Trophoblast cell (in vitro differentiated cells and primary cell): ENCODE data around the gene TECPR1.

Source experiments
- DNase-seq, 2 donors: peaks; one replicate each; pipeline ENCODE4 v3.0.0-alpha.2; 2016
- H2AFZ ChIP-seq: 2 replicates; pipeline ENCODE4 v1.6.1; 2013; ENCODE audit warnings: low read length, moderate library complexity, mild to moderate bottlenecking; ENCODE audit not compliant: insufficient read depth, poor library complexity
- H2AK5ac ChIP-seq: 2 replicates; pipeline ENCODE4 v1.6.1; 2013; ENCODE audit warnings: mild to moderate bottlenecking, low read length
- H2BK120ac ChIP-seq: 2 replicates; pipeline ENCODE4 v1.6.1; 2013; ENCODE audit warnings: low read length, mild to moderate bottlenecking, moderate library complexity; ENCODE audit not compliant: insufficient read depth, poor library complexity
- H2BK12ac ChIP-seq: 2 replicates; pipeline ENCODE4 v1.6.1; 2013; ENCODE audit warnings: mild to moderate bottlenecking, low read length, moderate library complexity
- H2BK5ac ChIP-seq: 2 replicates; pipeline ENCODE4 v1.6.1; 2013; ENCODE audit warnings: low read length, low read depth, moderate library complexity, mild to moderate bottlenecking; ENCODE audit not compliant: poor library complexity
- H3K14ac ChIP-seq: 2 replicates; pipeline ENCODE4 v1.6.1; 2013; ENCODE audit warnings: mild to moderate bottlenecking, low read length
- H3K18ac ChIP-seq: 2 replicates; pipeline ENCODE4 v1.6.1; 2013; ENCODE audit warnings: mild to moderate bottlenecking, low read length
- H3K23ac ChIP-seq: 2 replicates; pipeline ENCODE4 v1.6.1; 2013; ENCODE audit warnings: low read length
- H3K27ac ChIP-seq: 2 replicates; pipeline ENCODE4 v1.5.1; 2013; ENCODE audit warnings: low read depth, mild to moderate bottlenecking, inconsistent platforms, low read length, moderate library complexity
- H3K27me3 ChIP-seq: 2 replicates; pipeline ENCODE4 v1.6.1; 2013; ENCODE audit warnings: inconsistent platforms, mild to moderate bottlenecking, low read length, moderate library complexity; ENCODE audit not compliant: insufficient read depth
- H3K36me3 ChIP-seq, 2 experiments: 1 replicate in 1 of 2; 2 replicates in 1 of 2; pipeline ENCODE4 v1.6.1; 2013; ENCODE audit warnings: low read length in 2 of 2, mild to moderate bottlenecking in 2 of 2, moderate library complexity in 1 of 2; ENCODE audit not compliant: insufficient read depth in 2 of 2, control insufficient read depth in 1 of 2
- H3K4ac ChIP-seq: 2 replicates; pipeline ENCODE4 v1.6.1; 2013; ENCODE audit warnings: low read depth, mild to moderate bottlenecking, low read length, moderate library complexity
- H3K4me1 ChIP-seq, 2 experiments: 1 replicate in 1 of 2; 2 replicates in 1 of 2; pipeline ENCODE4 v1.6.1; 2013; ENCODE audit warnings: low read length in 2 of 2, mild to moderate bottlenecking in 2 of 2, moderate library complexity in 1 of 2; ENCODE audit not compliant: insufficient read depth in 2 of 2, control insufficient read depth in 1 of 2
- H3K4me2 ChIP-seq: 2 replicates; pipeline ENCODE4 v1.6.1; 2013; ENCODE audit warnings: inconsistent platforms, mild to moderate bottlenecking, low read length, moderate library complexity
- H3K4me3 ChIP-seq: 2 replicates; pipeline ENCODE4 v1.5.1; 2013; ENCODE audit warnings: mild to moderate bottlenecking, low read depth, low read length, inconsistent platforms
- H3K79me1 ChIP-seq: one replicate; pipeline ENCODE4 v1.6.1; 2013; ENCODE audit warnings: low read length
- H3K79me2 ChIP-seq: 2 replicates; pipeline ENCODE4 v1.6.1; 2013; ENCODE audit warnings: low read length, mild to moderate bottlenecking; ENCODE audit not compliant: control insufficient read depth, insufficient read depth, poor library complexity
- H3K9ac ChIP-seq: 2 replicates; pipeline ENCODE4 v1.6.1; 2013; ENCODE audit warnings: mild to moderate bottlenecking, low read length
- H3K9me3 ChIP-seq: 2 replicates; pipeline ENCODE4 v1.6.1; 2013; ENCODE audit warnings: low read depth, mild to moderate bottlenecking, control low read depth, inconsistent platforms, low read length; ENCODE audit not compliant: insufficient read depth
- H4K12ac ChIP-seq: 2 replicates; pipeline ENCODE4 v1.6.1; 2013; ENCODE audit warnings: low read depth, mild to moderate bottlenecking, low read length, moderate library complexity
- H4K8ac ChIP-seq: 2 replicates; pipeline ENCODE4 v1.6.1; 2013; ENCODE audit warnings: low read depth, mild to moderate bottlenecking, low read length, moderate library complexity
- H4K91ac ChIP-seq: one replicate; pipeline ENCODE4 v1.6.1; 2013; ENCODE audit warnings: low read depth, mild to moderate bottlenecking, low read length, moderate library complexity
- WGBS: extraction: QIAGEN DNeasy Blood & Tissue Kit; methylation state at CpG from one replicate; pipeline ENCODE4 v1.1.7; 2013; ENCODE audit warnings: missing lambda C conversion rate; ENCODE audit not compliant: insufficient read length, insufficient coverage; ENCODE audit errors: extremely low coverage; 5-methylcytosine and 5-hydroxymethylcytosine counted together

Gene TECPR1

GRCh38 chr7:98217623-98218582 lies 34.1 kb downstream of the TECPR1 start:
- H3K18ac ChIP-seq: no peak overlapping the region
- no peak overlapping the region for H3K4me3 ChIP-seq
- H2BK120ac ChIP-seq: no peak overlapping the region
- no peak overlapping the region for H3K4me2 ChIP-seq
- no peak overlapping the region for H4K8ac ChIP-seq
- no peak overlapping the region for H2AFZ ChIP-seq
- H3K9me3 ChIP-seq: no peaks in the 10 kb centered on the region
- H4K91ac ChIP-seq: no peak overlapping the region
- H3K4me1 ChIP-seq: no peaks in the 10 kb centered on the region
- H2BK5ac ChIP-seq: no peak overlapping the region
- H3K4ac ChIP-seq: no peak overlapping the region
- H3K79me2 ChIP-seq: no peaks in the 10 kb centered on the region
- no peak overlapping the region for H3K23ac ChIP-seq
- H3K9ac ChIP-seq: no peak overlapping the region
- WGBS: no CpG with 5 or more reads among the region's 41 CpGs
- no peak overlapping the region for H3K27ac ChIP-seq
- no peak for DNase-seq
- H3K27me3 ChIP-seq: no peaks in the 10 kb centered on the region
- no peak overlapping the region for H2BK12ac ChIP-seq
- peaks cover 7 to 10% of the 10 kb centered on the region in 2 experiments for H3K36me3 ChIP-seq
- H4K12ac ChIP-seq: peak overlapping the region; percentile 5
- H3K79me1 ChIP-seq: no peaks in the 10 kb centered on the region
- H3K14ac ChIP-seq: no peak overlapping the region
- no peak overlapping the region for H2AK5ac ChIP-seq

- peaks cover 2% of the 10 kb centered on the region for H3K9me3 ChIP-seq
- no peak overlapping the region for H2BK120ac ChIP-seq
- no peak overlapping the region for H3K4me3 ChIP-seq
- no CpG with 5 or more reads among the region's 24 CpGs for WGBS
- H2BK5ac ChIP-seq: no peak overlapping the region
- no peaks in the 10 kb centered on the region for H3K79me1 ChIP-seq
- H2BK12ac ChIP-seq: no peak overlapping the region
- H3K4me2 ChIP-seq: no peak overlapping the region
- H3K14ac ChIP-seq: no peak overlapping the region
- no peak overlapping the region for H4K8ac ChIP-seq
- H4K12ac ChIP-seq: peak overlapping the region; percentile 56
- H3K79me2 ChIP-seq: no peaks in the 10 kb centered on the region
- H3K23ac ChIP-seq: no peak overlapping the region
- H3K27ac ChIP-seq: no peak overlapping the region
- peaks cover 5 to 6% of the 10 kb centered on the region in 2 experiments for H3K36me3 ChIP-seq
- H3K18ac ChIP-seq: no peak overlapping the region
- no peak overlapping the region for H4K91ac ChIP-seq
- H3K4ac ChIP-seq: no peak overlapping the region
- H3K9ac ChIP-seq: no peak overlapping the region
- no peak overlapping the region for H2AK5ac ChIP-seq
- DNase-seq: no peak
- H2AFZ ChIP-seq: no peak overlapping the region
- peaks cover 0 to under 1% of the 10 kb centered on the region in 2 experiments for H3K4me1 ChIP-seq
- no peaks in the 10 kb centered on the region for H3K27me3 ChIP-seq
Measured at GRCh38 chr7:98216941-98217622, 35.0 kb downstream of the TECPR1 start.

DNA sequence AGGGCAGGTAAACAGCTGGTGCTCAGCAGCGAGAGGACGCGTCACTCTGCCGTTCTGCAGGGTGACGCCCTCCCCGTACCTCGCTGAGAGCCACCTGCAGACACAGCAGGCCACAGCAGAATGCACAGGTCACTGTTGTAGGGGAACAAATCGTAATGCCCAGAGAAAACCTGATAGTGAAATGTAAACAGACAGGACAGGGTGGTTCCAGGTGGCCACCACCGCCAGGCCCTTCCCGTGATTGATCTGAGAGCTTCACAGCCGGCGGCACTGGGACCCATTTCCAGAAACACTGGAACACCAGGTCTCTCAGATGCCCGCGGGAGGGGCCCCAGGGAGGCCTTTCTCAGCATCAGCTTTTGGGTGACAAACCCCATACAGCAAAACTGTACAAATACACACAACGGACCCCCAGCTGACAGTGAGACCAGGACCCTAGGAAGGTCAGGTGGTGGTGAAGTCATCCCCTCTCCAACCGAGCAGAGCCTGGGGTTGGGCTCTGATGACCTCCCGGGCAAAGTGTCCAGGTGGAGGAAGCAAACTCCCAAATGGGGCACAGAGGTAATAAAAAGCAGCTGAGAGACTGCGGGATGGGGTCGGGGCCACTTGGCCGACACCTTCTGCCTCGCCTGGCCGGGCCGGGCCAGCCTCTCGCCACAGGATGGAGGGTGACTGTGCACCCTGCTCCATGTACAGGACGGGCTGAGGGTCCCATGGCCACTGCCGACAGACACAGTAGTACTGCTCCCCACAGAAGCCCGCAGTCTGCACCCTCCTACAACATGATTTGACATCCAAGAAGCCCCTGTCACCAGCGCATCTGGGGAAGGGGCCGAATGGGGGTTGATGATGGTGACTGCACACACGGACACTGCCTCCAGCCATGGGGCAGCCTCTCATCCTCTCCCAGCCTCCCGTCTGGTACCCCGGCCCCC lies 36.2 kb downstream of the TECPR1 start:
- H3K9me3 ChIP-seq: peaks cover 2% of the 10 kb centered on the region
- H3K79me2 ChIP-seq: no peaks in the 10 kb centered on the region
- no peak overlapping the region for H3K14ac ChIP-seq
- H3K18ac ChIP-seq: no peak overlapping the region
- H2BK5ac ChIP-seq: no peak overlapping the region
- no peak overlapping the region for H2AK5ac ChIP-seq
- H4K8ac ChIP-seq: no peak overlapping the region
- no peak overlapping the region for H3K27ac ChIP-seq
- no CpG with 5 or more reads among the region's 32 CpGs for WGBS
- no peak overlapping the region for H3K4me2 ChIP-seq
- no peak overlapping the region for H4K12ac ChIP-seq
- no peak overlapping the region for H3K23ac ChIP-seq
- DNase-seq: peak in 1 of 2 donors; percentile 44
- no peaks in the 10 kb centered on the region for H3K27me3 ChIP-seq
- no peak overlapping the region for H4K91ac ChIP-seq
- no peak overlapping the region for H3K4me3 ChIP-seq
- no peak overlapping the region for H2AFZ ChIP-seq
- H3K36me3 ChIP-seq: peaks cover 0 to 3% of the 10 kb centered on the region in 2 experiments
- no peak overlapping the region for H2BK12ac ChIP-seq
- peaks cover 5 to 7% of the 10 kb centered on the region in 2 experiments for H3K4me1 ChIP-seq
- H3K4ac ChIP-seq: no peak overlapping the region
- H2BK120ac ChIP-seq: no peak overlapping the region
- H3K9ac ChIP-seq: no peak overlapping the region
- H3K79me1 ChIP-seq: no peaks in the 10 kb centered on the region

DNA sequence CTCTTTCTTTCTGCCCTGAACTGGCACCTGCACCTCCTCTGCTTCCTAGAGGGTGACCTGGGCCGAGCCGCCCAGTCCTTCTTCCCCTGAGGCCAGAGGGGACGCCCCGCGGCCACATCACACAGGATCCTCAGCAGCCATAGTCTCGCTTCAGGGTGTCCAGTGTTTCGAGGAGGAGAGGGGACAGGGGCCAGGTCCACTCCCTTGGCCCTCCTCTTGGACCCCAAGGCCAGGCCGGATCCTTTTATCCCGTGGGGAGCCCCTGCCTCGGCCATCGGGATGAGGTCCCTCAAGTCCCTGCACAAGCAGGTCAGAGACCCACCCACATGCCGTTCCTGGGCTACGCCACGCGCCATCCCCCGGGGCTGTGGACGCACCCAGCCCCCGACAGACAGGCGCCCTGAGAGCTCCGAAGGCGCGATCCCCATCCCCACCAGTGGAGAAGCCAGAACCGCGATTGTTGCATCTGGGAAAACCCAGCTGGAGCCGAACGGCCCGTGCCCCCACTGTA lies 37.2 kb downstream of the TECPR1 start:
- Histone ChIP-seq H3K79me2 (no peaks in the 10 kb centered on the region), H3K9ac (no peak overlapping the region), H4K91ac (no peak overlapping the region), H3K4ac (no peak overlapping the region), H2AFZ (no peak overlapping the region), H2BK12ac (no peak overlapping the region), H3K4me3 (no peak overlapping the region), H3K4me1 (peaks cover 7 to 8% of the 10 kb centered on the region in 2 experiments), H3K23ac (no peak overlapping the region), H3K27ac (no peak overlapping the region), H3K14ac (no peak overlapping the region), H2BK120ac (no peak overlapping the region), H4K12ac (peak overlapping the region; percentile 43), H3K27me3 (no peaks in the 10 kb centered on the region), H3K4me2 (no peak overlapping the region), H3K36me3 (peaks cover 0 to 3% of the 10 kb centered on the region in 2 experiments), H2AK5ac (no peak overlapping the region), H3K79me1 (no peaks in the 10 kb centered on the region), H2BK5ac (no peak overlapping the region), H3K9me3 (peaks cover 2% of the 10 kb centered on the region), H3K18ac (no peak overlapping the region), H4K8ac (no peak overlapping the region)
- WGBS: no CpG with 5 or more reads among the region's 27 CpGs
- DNase-seq: peak in 1 of 2 donors; percentile 15
